ENCODE results near the gene PA2G4. TPM values are rescaled to one million over a fixed set of nuclear protein-coding genes. Genes with fewer than 3 reads are reported as not detected.

PA2G4 gene
- total RNA-seq, 1 experiment from 2014 or later: 247 TPM

Other genes with a start within 250 kb of the PA2G4 start
- gene PYM1, start 176.7 kb upstream of the PA2G4 start, total RNA-seq (2014; rRNA removed): 39.5 and 54.8 TPM in 2 replicates
- gene DGKA, start 173.4 kb upstream of the PA2G4 start, total RNA-seq (2014; rRNA removed): 56.0 and 71.4 TPM in 2 replicates
- 0.32 and 0.52 TPM in 2 replicates for gene PMEL, start 138.5 kb upstream of the PA2G4 start, total RNA-seq (2014; rRNA removed)
- gene CDK2, start 137.7 kb upstream of the PA2G4 start, total RNA-seq (2014; rRNA removed): 64.4 and 66.5 TPM in 2 replicates
- 46.7 and 60.3 TPM in 2 replicates for gene RAB5B, start 130.5 kb upstream of the PA2G4 start, total RNA-seq (2014; rRNA removed)
- 16.1 and 21.8 TPM in 2 replicates for gene SUOX, start 107.3 kb upstream of the PA2G4 start, total RNA-seq (2014; rRNA removed)
- 2.2 and 3.4 TPM in 2 replicates for gene IKZF4, start 83.5 kb upstream of the PA2G4 start, total RNA-seq (2014; rRNA removed)
- 414 and 1,103 TPM in 2 replicates for gene RPS26, start 62.6 kb upstream of the PA2G4 start, total RNA-seq (2014; rRNA removed)
- gene ERBB3, start 24.4 kb upstream of the PA2G4 start, total RNA-seq (2014; rRNA removed): 1.7 TPM in 1 of 2 replicates, not detected in the other
- gene RPL41, start 12.1 kb downstream of the PA2G4 start, total RNA-seq (2014; rRNA removed): 1,853 and 1,922 TPM in 2 replicates
- 3.6 and 3.8 TPM in 2 replicates for gene ZC3H10, start 13.7 kb downstream of the PA2G4 start, total RNA-seq (2014; rRNA removed)
- 169 and 173 TPM in 2 replicates for gene ESYT1, start 23.7 kb downstream of the PA2G4 start, total RNA-seq (2014; rRNA removed)
- 130 and 136 TPM in 2 replicates for gene MYL6B, start 48.0 kb downstream of the PA2G4 start, total RNA-seq (2014; rRNA removed)
- 1,787 and 1,859 TPM in 2 replicates for gene MYL6, start 53.8 kb downstream of the PA2G4 start, total RNA-seq (2014; rRNA removed)
- gene SMARCC2, start 84.9 kb downstream of the PA2G4 start, total RNA-seq (2014; rRNA removed): 41.6 and 60.4 TPM in 2 replicates
- gene RNF41, start 117.4 kb downstream of the PA2G4 start, total RNA-seq (2014; rRNA removed): 50.3 and 52.8 TPM in 2 replicates
- gene NABP2, start 119.8 kb downstream of the PA2G4 start, total RNA-seq (2014; rRNA removed): 47.1 and 57.1 TPM in 2 replicates
- not detected in 2 replicates for gene SLC39A5, start 125.5 kb downstream of the PA2G4 start, total RNA-seq (2014; rRNA removed)
- 32.6 and 36.9 TPM in 2 replicates for gene ANKRD52, start 153.8 kb downstream of the PA2G4 start, total RNA-seq (2014; rRNA removed)
- gene COQ10A, start 162.4 kb downstream of the PA2G4 start, total RNA-seq (2014; rRNA removed): 16.5 and 20.8 TPM in 2 replicates
- 156 and 159 TPM in 2 replicates for gene CS, start 195.8 kb downstream of the PA2G4 start, total RNA-seq (2014; rRNA removed)
- 96.3 and 118 TPM in 2 replicates for gene CNPY2, start 211.4 kb downstream of the PA2G4 start, total RNA-seq (2014; rRNA removed)
- gene PAN2, start 229.4 kb downstream of the PA2G4 start, total RNA-seq (2014; rRNA removed): 17.3 and 29.0 TPM in 2 replicates
- gene IL23A, start 234.3 kb downstream of the PA2G4 start, total RNA-seq (2014; rRNA removed): 0.29 TPM in 1 of 2 replicates, not detected in the other